Left ventricle myocardium inferior (tissue), 1 donor: ENCODE data around the gene ZNF277. TPM values are rescaled to one million over a fixed set of nuclear protein-coding genes. Genes with fewer than 3 reads are reported as not detected.

Experiments used
- DNase-seq: peaks from one replicate; pipeline ENCODE4 v3.0.0-alpha.2; 2020
- H3K27ac ChIP-seq: fragments of 200-600 bp; replicated peaks from 2 replicates; pipeline ENCODE4 v1.8.0; 2021
- H3K27me3 ChIP-seq: fragments of 200-600 bp; 2 replicates; pipeline ENCODE4 v1.8.0; 2021; ENCODE audit warnings: low read depth
- H3K36me3 ChIP-seq: fragments of 200-600 bp; 2 replicates; pipeline ENCODE4 v1.8.0; 2021
- H3K4me1 ChIP-seq: fragments of 200-600 bp; 2 replicates; pipeline ENCODE4 v1.8.0; 2021
- H3K4me3 ChIP-seq: fragments of 200-600 bp; 2 replicates; pipeline ENCODE4 v1.8.0; 2021; ENCODE audit warnings: mild to moderate bottlenecking, moderate library complexity
- H3K9me3 ChIP-seq: fragments of 200-600 bp; replicated peaks from 2 replicates; pipeline ENCODE4 v1.8.0; 2021
- intact Hi-C: fragments of 100-400 bp; cut with micrococcal nuclease; formaldehyde crosslinking; loops from one replicate; pipeline ENCODE4 v1.11.0; 2022
- total RNA-seq: library from RNA; stranded (reverse); fragmentation: NEBNext Ultra II Directional; extraction: Animal tissue kit (Norgen Biotek cat#: 25700); gene quantifications from one replicate; pipeline ENCODE4 v1.2.1, GENCODE V29; 2021
- TF ChIP-seq, protein P1 (sequence below): fragments of 200-600 bp; IDR thresholded peaks from 2 replicates; pipeline ENCODE4 v1.8.0; 2021; ENCODE audit warnings: antibody characterized with exemption, mild to moderate bottlenecking, borderline replicate concordance
- donor health status: DM: no; HTN: yes; CAD: no; lungs with severe emphysema.

ZNF277 gene
- total RNA-seq, 1 donor from 2014 or later: 14.6 TPM

DNA sequence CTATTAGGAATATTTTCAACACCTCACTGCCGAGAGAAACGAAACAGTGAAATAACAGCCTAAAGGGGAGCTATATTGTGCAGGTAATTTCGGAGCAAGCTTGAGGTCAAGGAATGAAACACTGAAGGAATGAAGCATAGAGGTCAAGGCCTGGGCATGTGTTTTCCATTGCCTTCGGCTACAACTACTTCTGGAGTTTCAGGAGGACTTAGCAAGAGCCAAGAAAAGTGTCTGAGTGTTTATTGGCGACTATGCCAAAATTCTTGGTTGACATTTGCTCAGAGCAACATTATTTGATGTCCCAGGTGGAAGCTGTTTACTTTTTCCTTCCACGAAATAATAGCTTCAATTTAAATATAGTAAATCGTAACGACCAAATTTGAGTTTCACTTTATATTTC, 154.2 kb downstream of the ZNF277 start:
- H3K9me3 ChIP-seq: peaks cover 16% of the 10 kb centered on the region
- intact Hi-C loops: no loop called here
- H3K27me3 ChIP-seq: no peaks in the 10 kb centered on the region
- H3K27ac ChIP-seq: no peak overlapping the region
- TF ChIP-seq, protein P1, sequence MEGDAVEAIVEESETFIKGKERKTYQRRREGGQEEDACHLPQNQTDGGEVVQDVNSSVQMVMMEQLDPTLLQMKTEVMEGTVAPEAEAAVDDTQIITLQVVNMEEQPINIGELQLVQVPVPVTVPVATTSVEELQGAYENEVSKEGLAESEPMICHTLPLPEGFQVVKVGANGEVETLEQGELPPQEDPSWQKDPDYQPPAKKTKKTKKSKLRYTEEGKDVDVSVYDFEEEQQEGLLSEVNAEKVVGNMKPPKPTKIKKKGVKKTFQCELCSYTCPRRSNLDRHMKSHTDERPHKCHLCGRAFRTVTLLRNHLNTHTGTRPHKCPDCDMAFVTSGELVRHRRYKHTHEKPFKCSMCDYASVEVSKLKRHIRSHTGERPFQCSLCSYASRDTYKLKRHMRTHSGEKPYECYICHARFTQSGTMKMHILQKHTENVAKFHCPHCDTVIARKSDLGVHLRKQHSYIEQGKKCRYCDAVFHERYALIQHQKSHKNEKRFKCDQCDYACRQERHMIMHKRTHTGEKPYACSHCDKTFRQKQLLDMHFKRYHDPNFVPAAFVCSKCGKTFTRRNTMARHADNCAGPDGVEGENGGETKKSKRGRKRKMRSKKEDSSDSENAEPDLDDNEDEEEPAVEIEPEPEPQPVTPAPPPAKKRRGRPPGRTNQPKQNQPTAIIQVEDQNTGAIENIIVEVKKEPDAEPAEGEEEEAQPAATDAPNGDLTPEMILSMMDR: no peak
- H3K4me3 ChIP-seq: no peak overlapping the region
- no peak for DNase-seq
- H3K36me3 ChIP-seq: no peaks in the 10 kb centered on the region
- peaks cover 9% of the 10 kb centered on the region for H3K4me1 ChIP-seq

DNA sequence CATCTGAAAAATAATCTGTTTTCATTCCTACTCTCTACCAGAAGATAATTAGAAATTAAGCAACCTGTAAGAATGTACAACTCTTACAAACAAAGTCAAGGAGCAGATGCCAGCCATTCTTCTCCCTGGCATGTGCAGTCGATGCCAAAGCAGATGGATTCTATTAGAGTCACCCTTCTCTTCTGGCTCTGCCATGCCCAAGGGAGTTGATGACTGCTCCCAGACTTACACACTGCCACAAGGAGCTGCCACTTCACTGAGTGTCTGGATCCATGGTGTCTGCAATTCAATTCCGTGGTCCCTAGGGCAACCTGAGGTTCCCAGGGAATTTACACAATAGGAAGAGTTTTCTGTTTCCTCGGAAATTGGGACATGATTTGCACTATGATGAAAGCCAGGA, 154.7 kb downstream of the ZNF277 start:
- no peak overlapping the region for H3K27ac ChIP-seq
- DNase-seq: no peak
- peaks cover 9% of the 10 kb centered on the region for H3K4me1 ChIP-seq
- H3K9me3 ChIP-seq: peaks cover 16% of the 10 kb centered on the region
- no peaks in the 10 kb centered on the region for H3K27me3 ChIP-seq
- intact Hi-C loops: no loop called here
- H3K4me3 ChIP-seq: no peak overlapping the region
- H3K36me3 ChIP-seq: no peaks in the 10 kb centered on the region
- TF ChIP-seq, protein P1: no peak

DNA sequence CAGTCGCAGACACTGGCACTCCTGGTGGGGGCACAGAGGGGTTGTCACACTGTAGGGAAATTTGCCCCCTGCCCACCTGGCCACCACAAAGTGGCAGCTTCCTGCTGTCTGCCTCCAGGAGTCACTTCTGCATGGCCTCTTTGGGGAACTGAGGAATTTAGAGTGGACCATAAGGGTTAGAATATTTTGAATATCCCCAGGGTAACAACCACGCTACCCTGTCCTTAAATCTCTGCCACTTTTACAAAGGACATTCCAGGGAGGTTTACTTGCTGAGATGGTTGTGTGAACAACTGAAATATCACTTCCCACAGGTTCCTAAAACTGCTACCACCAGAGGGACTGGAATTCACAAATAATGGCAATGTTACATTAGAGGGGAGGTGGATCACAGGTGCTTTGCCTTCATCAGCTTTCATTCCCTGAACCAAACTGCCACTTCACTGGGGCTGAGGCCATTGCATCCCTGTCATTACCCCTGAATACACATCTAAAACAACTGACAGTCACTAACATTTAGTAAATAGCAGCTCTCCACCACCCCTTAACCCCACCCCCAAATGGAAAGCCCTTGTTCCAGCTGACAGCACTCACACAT, 155.7 kb downstream of the ZNF277 start:
- H3K4me1 ChIP-seq: peaks cover 9% of the 10 kb centered on the region
- no peak for DNase-seq
- H3K27ac ChIP-seq: no peak overlapping the region
- H3K4me3 ChIP-seq: no peak overlapping the region
- no peaks in the 10 kb centered on the region for H3K36me3 ChIP-seq
- TF ChIP-seq, protein P1: no peak
- H3K27me3 ChIP-seq: no peaks in the 10 kb centered on the region
- intact Hi-C loops: no loop called here
- H3K9me3 ChIP-seq: peaks cover 16% of the 10 kb centered on the region

DNA sequence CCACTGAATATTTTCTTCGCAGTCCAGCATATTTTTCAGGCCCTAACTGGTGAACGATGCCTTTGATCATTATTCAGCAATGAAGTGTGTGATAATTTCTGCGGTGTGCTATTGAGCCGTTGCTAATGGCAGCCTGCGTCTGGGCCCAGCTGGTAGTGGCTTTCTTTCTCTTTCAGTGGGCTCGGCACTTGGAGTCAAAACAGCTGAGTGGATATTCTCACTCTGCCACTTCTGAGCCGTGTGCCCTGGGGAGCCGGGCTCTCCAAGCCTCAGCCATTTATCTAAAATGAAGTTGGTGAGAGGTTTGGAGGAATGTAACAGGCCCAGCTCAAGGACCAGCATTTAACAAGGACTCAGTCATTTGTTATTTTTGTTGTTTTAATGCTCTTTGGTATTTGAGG, 156.2 kb downstream of the ZNF277 start:
- Histone ChIP-seq H3K27me3 (no peaks in the 10 kb centered on the region), H3K9me3 (peaks cover 16% of the 10 kb centered on the region), H3K27ac (no peak overlapping the region), H3K4me3 (no peak overlapping the region), H3K4me1 (peaks cover 9% of the 10 kb centered on the region), H3K36me3 (no peaks in the 10 kb centered on the region)
- intact Hi-C loops: no loop called here
- TF ChIP-seq, protein P1: no peak
- DNase-seq: no peak

DNA sequence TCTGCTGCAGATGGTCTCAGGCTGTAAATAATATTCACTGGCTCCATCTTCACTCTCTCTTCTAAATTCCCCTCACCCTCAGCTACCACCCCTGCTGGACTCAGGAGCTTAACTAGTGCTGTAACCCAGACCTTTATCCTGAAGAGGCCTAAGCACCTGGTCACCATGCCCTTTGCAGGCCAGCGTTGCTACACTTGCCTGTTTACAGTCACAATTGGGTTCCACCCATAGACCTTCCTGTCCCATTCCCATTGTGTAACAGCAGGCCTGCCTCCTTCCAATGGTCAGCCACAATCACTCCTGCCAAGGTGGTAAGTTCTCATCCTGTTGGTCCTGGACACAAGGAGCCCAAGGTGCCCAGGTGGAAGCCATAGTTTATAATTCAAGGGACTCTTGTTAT, 157.9 kb downstream of the ZNF277 start:
- H3K27me3 ChIP-seq: no peaks in the 10 kb centered on the region
- no peak for DNase-seq
- H3K36me3 ChIP-seq: no peaks in the 10 kb centered on the region
- TF ChIP-seq, protein P1: no peak
- no peak overlapping the region for H3K27ac ChIP-seq
- H3K9me3 ChIP-seq: peaks cover 11% of the 10 kb centered on the region
- H3K4me1 ChIP-seq: peaks cover 9% of the 10 kb centered on the region
- intact Hi-C loops: no loop called here
- no peak overlapping the region for H3K4me3 ChIP-seq
